H1 (cell line): Measurements from ENCODE around the gene SMG1. TPM values are rescaled to one million over a fixed set of nuclear protein-coding genes. Genes with fewer than 3 reads are reported as not detected.
A peak's percentile ranks its signal among the peaks of the same experiment; 100 is the strongest.
"Not testable (repeated sequence)": the region's sequence is repeated elsewhere in the genome, so short reads cannot be mapped to it uniquely, and the experiment has no call there.

Experiments
- CTCF ChIA-PET: fragments of 300-600 bp; sonication (Branson Sonifier 250); formaldehyde crosslinking; loops from one replicate; lab custom pipeline; 2021; ENCODE audit not compliant: partially characterized antibody; lab: Charles Lee
- POLR2A ChIA-PET: fragments of 300-600 bp; sonication (Branson Sonifier 250); formaldehyde crosslinking; loops from one replicate; lab custom pipeline; 2021; ENCODE audit warnings: inconsistent platforms; ENCODE audit not compliant: partially characterized antibody; lab: Charles Lee
- DNase-seq, 2 experiments: peaks; one replicate each; pipeline versions ENCODE4 v3.0.0 to v3.0.0-alpha.2; 2010 to 2022; ENCODE audit warnings: low spot score in 2 of 2, low read depth in 1 of 2, mixed read lengths in 1 of 2
- FAIRE-seq: peaks from 2 replicates; lab custom pipeline; 2011; peaks lifted over from hg19 to GRCh38; lab: Jason Lieb, UNC
- H2AFZ ChIP-seq: 2 replicates; pipeline ENCODE4 v1.8.1; 2012; ENCODE audit warnings: low read length, inconsistent platforms
- H2AK5ac ChIP-seq: 2 replicates; pipeline ENCODE4 v1.6.1; 2013; ENCODE audit warnings: low read depth, low read length
- H2BK120ac ChIP-seq: replicated peaks from 2 replicates; pipeline ENCODE3; 2013; ENCODE audit warnings: low read depth, low read length, inconsistent platforms
- H2BK12ac ChIP-seq: 2 replicates; pipeline ENCODE4 v1.6.1; 2013; ENCODE audit warnings: low read depth, low read length
- H2BK15ac ChIP-seq: 2 replicates; pipeline ENCODE4 v1.6.1; 2013; ENCODE audit warnings: low read length
- H2BK20ac ChIP-seq: 2 replicates; pipeline ENCODE4 v1.6.1; 2013; ENCODE audit warnings: low read length
- H2BK5ac ChIP-seq: 2 replicates; pipeline ENCODE4 v1.6.1; 2013; ENCODE audit warnings: low read depth, low read length
- H3K14ac ChIP-seq: 2 replicates; pipeline ENCODE4 v1.6.1; 2013; ENCODE audit warnings: inconsistent platforms; ENCODE audit not compliant: insufficient read length
- H3K18ac ChIP-seq: 2 replicates; pipeline ENCODE4 v1.6.1; 2013; ENCODE audit warnings: low read length; ENCODE audit errors: extremely low read depth
- H3K23ac ChIP-seq: 2 replicates; pipeline ENCODE4 v1.6.1; 2013; ENCODE audit warnings: inconsistent platforms; ENCODE audit not compliant: insufficient read length
- H3K23me2 ChIP-seq: 2 replicates; pipeline ENCODE4 v1.6.1; 2013; ENCODE audit warnings: low read depth, low read length
- H3K27ac ChIP-seq: 2 replicates; pipeline ENCODE4 v1.6.1; 2011; ENCODE audit warnings: low read depth, low read length, inconsistent platforms
- H3K27me3 ChIP-seq, 4 experiments: replicated peaks in 1 of 4; 1 replicate in 1 of 4; 2 replicates in 3 of 4; pipeline versions ENCODE4 v1.6.1 to v1.8.1; 2011 to 2013; ENCODE audit warnings: low read length in 3 of 4, mild to moderate bottlenecking in 3 of 4, inconsistent platforms in 2 of 4, mixed read lengths in 2 of 4, moderate library complexity in 1 of 4; ENCODE audit not compliant: control insufficient read depth in 3 of 4, insufficient read depth in 3 of 4; ENCODE audit errors: extremely low read depth in 1 of 4
- H3K36me3 ChIP-seq, 4 experiments: 2 replicates each; pipeline versions ENCODE4 v1.6.1 to v1.8.1; 2011 to 2013; ENCODE audit warnings: mild to moderate bottlenecking in 4 of 4, low read length in 3 of 4, moderate library complexity in 2 of 4, control low read depth in 1 of 4, inconsistent platforms in 1 of 4; ENCODE audit not compliant: insufficient read depth in 4 of 4, control insufficient read depth in 2 of 4
- H3K4ac ChIP-seq: replicated peaks from 2 replicates; pipeline ENCODE3; 2013; ENCODE audit warnings: low read length, low read depth, mixed read lengths, inconsistent platforms; ENCODE audit not compliant: insufficient read length
- H3K4me1 ChIP-seq, 4 experiments: replicated peaks in 1 of 4; 1 replicate in 1 of 4; 2 replicates in 3 of 4; pipeline versions ENCODE4 v1.6.1 to v1.8.1; 2011 to 2013; ENCODE audit warnings: low read length in 3 of 4, inconsistent platforms in 2 of 4, mixed read lengths in 1 of 4; ENCODE audit not compliant: insufficient read depth in 4 of 4, control insufficient read depth in 3 of 4
- H3K4me2 ChIP-seq, 2 experiments: 2 replicates each; pipeline versions ENCODE4 v1.6.1 to v1.8.1; 2011 to 2013; ENCODE audit warnings: low read depth in 2 of 2, low read length in 2 of 2, control low read depth in 1 of 2, inconsistent platforms in 1 of 2, mild to moderate bottlenecking in 1 of 2; ENCODE audit not compliant: insufficient read depth in 1 of 2
- H3K4me3 ChIP-seq, 4 experiments: fragments of 200-600, 300-600 bp in 1 of 4; sonication (generic), shearing (Covaris generic), sonication (Bioruptor Twin) in 1 of 4; 2 replicates each; pipeline versions ENCODE4 v1.5.1 to v1.8.1; 2011 to 2016; ENCODE audit warnings: low read length in 4 of 4, low read depth in 3 of 4, control low read depth in 2 of 4, inconsistent platforms in 2 of 4, mild to moderate bottlenecking in 2 of 4, mixed read lengths in 1 of 4, moderate library complexity in 1 of 4; ENCODE audit not compliant: insufficient read depth in 2 of 4; ENCODE audit errors: extremely low read depth in 1 of 4
- H3K56ac ChIP-seq: replicated peaks from 2 replicates; pipeline ENCODE3; 2013; ENCODE audit warnings: low read depth, mild to moderate bottlenecking, mixed read lengths, low read length, inconsistent platforms; ENCODE audit not compliant: insufficient read length
- H3K79me1 ChIP-seq: 2 replicates; pipeline ENCODE4 v1.6.1; 2013; ENCODE audit warnings: low read depth, low read length, control low read depth
- H3K79me2 ChIP-seq, 2 experiments: 2 replicates each; pipeline versions ENCODE4 v1.6.1 to v1.8.1; 2012 to 2013; ENCODE audit warnings: low read length in 2 of 2, mild to moderate bottlenecking in 2 of 2, inconsistent platforms in 1 of 2; ENCODE audit not compliant: insufficient read depth in 2 of 2, control insufficient read depth in 1 of 2
- H3K9ac ChIP-seq, 4 experiments: replicated peaks in 1 of 4; 1 replicate in 1 of 4; 2 replicates in 3 of 4; pipeline versions ENCODE4 v1.6.1 to v1.8.1; 2011 to 2013; ENCODE audit warnings: low read depth in 3 of 4, low read length in 3 of 4, control low read depth in 2 of 4, mild to moderate bottlenecking in 2 of 4, moderate library complexity in 2 of 4, inconsistent platforms in 1 of 4; ENCODE audit errors: extremely low read depth in 1 of 4
- H3K9me3 ChIP-seq, 2 experiments: 2 replicates each; pipeline versions ENCODE4 v1.6.1 to v1.8.1; 2012 to 2013; ENCODE audit warnings: mild to moderate bottlenecking in 2 of 2, moderate library complexity in 2 of 2, control low read depth in 1 of 2, inconsistent platforms in 1 of 2, low read depth in 1 of 2, low read length in 1 of 2, mixed read lengths in 1 of 2; ENCODE audit not compliant: insufficient read depth in 2 of 2
- H4K20me1 ChIP-seq, 2 experiments: replicated peaks in 1 of 2; 2 replicates each; pipeline versions ENCODE3 to v1.8.1; 2011 to 2013; ENCODE audit warnings: inconsistent platforms in 2 of 2, low read length in 2 of 2, mild to moderate bottlenecking in 1 of 2; ENCODE audit not compliant: insufficient read depth in 2 of 2, control insufficient read depth in 1 of 2
- H4K5ac ChIP-seq: 2 replicates; pipeline ENCODE4 v1.6.1; 2013; ENCODE audit warnings: low read length, low read depth, mixed read lengths, inconsistent platforms; ENCODE audit not compliant: insufficient read length
- H4K8ac ChIP-seq: 2 replicates; pipeline ENCODE4 v1.8.0; 2013; ENCODE audit warnings: mild to moderate bottlenecking, moderate library complexity, low read length, inconsistent platforms; ENCODE audit not compliant: insufficient read depth; ENCODE audit errors: extremely low read depth
- H4K91ac ChIP-seq: replicated peaks from 2 replicates; pipeline ENCODE3; 2013; ENCODE audit warnings: low read length, mixed read lengths, inconsistent platforms; ENCODE audit not compliant: insufficient read length
- CTCF ChIP-seq, 3 experiments: IDR thresholded peaks; 1 replicate in 2 of 3; 2 replicates in 1 of 3; pipeline versions ENCODE4 v1.5.1 to v1.6.1; 2011; ENCODE audit warnings: low read length in 3 of 3, mild to moderate bottlenecking in 3 of 3, inconsistent platforms in 2 of 3, low read depth in 1 of 3, moderate library complexity in 1 of 3; ENCODE audit not compliant: insufficient read depth in 1 of 3; ENCODE audit errors: control extremely low read depth in 1 of 3
- WGBS, 2 experiments: shearing (Covaris generic) in 1 of 2; methylation state at CpG; one replicate each; pipeline versions ENCODE4 v1.1.6 to v1.1.7; 2013 to 2015; ENCODE audit warnings: low lambda C conversion rate in 2 of 2, mixed read lengths in 2 of 2, inconsistent platforms in 1 of 2, low coverage in 1 of 2, missing lambda C conversion rate in 1 of 2; ENCODE audit not compliant: insufficient replicate concordance in 2 of 2, insufficient coverage in 1 of 2, insufficient read length in 1 of 2; ENCODE audit errors: extremely low coverage in 1 of 2, missing lambda C conversion rate in 1 of 2; 5-methylcytosine and 5-hydroxymethylcytosine counted together
- polyA plus RNA-seq, 7 experiments: library from polyadenylated mRNA; depleted of rRNA in 3 of 7; stranded (reverse) in 5 of 7; unstranded in 2 of 7; fragments of >200 nt in 5 of 7; fragments of 200-250 nt in 2 of 7; gene quantifications; 1 replicate in 5 of 7; 2 replicates in 1 of 7; 4 replicates in 1 of 7; pipeline versions ENCODE4 v1.2.1 to v1.2.3, GENCODE V29; 2011 to 2013; ENCODE audit warnings: missing spikeins in 2 of 7, mixed read lengths in 2 of 7
- total RNA-seq: library from RNA; stranded (reverse); fragmentation: NEBNext Ultra II Directional; extraction: Animal tissue kit (Norgen Biotek cat#: 25700); gene quantifications from 2 replicates; pipeline ENCODE4 v1.2.1, GENCODE V29; 2021

Gene SMG1
- total and polyA plus RNA-seq, 2 of the 8 experiments (the other 6 are each of a cell fraction or from before 2014, with no cell fraction given), result 14.9 to 90.6 TPM

- not testable (repeated sequence) for H3K4me1 ChIP-seq, H3K4me2 ChIP-seq, H2AK5ac ChIP-seq, H2AFZ ChIP-seq, FAIRE-seq, H3K14ac ChIP-seq, H3K9ac ChIP-seq, H3K36me3 ChIP-seq, H3K23me2 ChIP-seq, DNase-seq, H3K4ac ChIP-seq, H2BK5ac ChIP-seq, H3K23ac ChIP-seq, H4K91ac ChIP-seq, H3K27ac ChIP-seq, H4K8ac ChIP-seq, H3K79me2 ChIP-seq, H2BK20ac ChIP-seq, H2BK120ac ChIP-seq, H3K18ac ChIP-seq, H2BK15ac ChIP-seq, H3K4me3 ChIP-seq, H3K56ac ChIP-seq, H3K79me1 ChIP-seq, H2BK12ac ChIP-seq, H3K27me3 ChIP-seq, H3K9me3 ChIP-seq, H4K5ac ChIP-seq, H4K20me1 ChIP-seq
- TF ChIP-seq CTCF (IDR thresholded peaks at IDR 0.05; ENCODE audit: control extremely low read depth in 1 of 3, insufficient read depth in 1 of 3, low read depth in 1 of 3, low read length in 3 of 3), result peak in 1 of 3 experiments; percentile 4; a peak in 1 of 4 replicates
- WGBS, 2 experiments, result 70% methylated on average over 5 of the region's 5 CpGs; no CpG with 5 or more reads in 1 of the 2 experiments
- ChIA-PET CTCF (interaction anchor here (0.6 kb wide), 1 partner anchor 284 kb away, joined by 3 read pairs; no protein-coding TSS in a partner anchor), POLR2A (interaction anchor here (3.0 to 5.5 kb wide), 2 partner anchors 9 to 14 kb away, joined by 11 to 43 read pairs; partner anchors contain the start of gene RPS15A)
Measured at GRCh38 chr16:18776334-18776733, 149.9 kb downstream of the SMG1 start.
